NCI-H2081 (cell line): ENCODE measurements around the gene MSANTD7.
"Not testable (repeated sequence)": the region's sequence is repeated elsewhere in the genome, so short reads cannot be mapped to it uniquely, and the experiment has no call there.

Experiments
- DNase-seq, 2 experiments: peaks; one replicate each; lab custom pipeline; 2025; lab: John Stamatoyannopoulos, UW

MSANTD7 gene, protein sequence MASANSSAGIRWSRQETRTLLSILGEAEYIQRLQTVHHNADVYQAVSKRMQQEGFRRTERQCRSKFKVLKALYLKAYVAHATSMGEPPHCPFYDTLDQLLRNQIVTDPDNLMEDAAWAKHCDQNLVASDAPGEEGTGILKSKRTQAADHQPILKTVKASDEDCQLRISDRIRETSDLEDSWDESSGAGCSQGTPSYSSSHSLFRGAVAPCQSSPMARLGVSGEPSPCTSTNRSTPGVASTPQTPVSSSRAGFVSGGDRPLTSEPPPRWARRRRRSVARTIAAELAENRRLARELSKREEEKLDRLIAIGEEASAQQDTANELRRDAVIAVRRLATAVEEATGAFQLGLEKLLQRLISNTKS

DNA sequence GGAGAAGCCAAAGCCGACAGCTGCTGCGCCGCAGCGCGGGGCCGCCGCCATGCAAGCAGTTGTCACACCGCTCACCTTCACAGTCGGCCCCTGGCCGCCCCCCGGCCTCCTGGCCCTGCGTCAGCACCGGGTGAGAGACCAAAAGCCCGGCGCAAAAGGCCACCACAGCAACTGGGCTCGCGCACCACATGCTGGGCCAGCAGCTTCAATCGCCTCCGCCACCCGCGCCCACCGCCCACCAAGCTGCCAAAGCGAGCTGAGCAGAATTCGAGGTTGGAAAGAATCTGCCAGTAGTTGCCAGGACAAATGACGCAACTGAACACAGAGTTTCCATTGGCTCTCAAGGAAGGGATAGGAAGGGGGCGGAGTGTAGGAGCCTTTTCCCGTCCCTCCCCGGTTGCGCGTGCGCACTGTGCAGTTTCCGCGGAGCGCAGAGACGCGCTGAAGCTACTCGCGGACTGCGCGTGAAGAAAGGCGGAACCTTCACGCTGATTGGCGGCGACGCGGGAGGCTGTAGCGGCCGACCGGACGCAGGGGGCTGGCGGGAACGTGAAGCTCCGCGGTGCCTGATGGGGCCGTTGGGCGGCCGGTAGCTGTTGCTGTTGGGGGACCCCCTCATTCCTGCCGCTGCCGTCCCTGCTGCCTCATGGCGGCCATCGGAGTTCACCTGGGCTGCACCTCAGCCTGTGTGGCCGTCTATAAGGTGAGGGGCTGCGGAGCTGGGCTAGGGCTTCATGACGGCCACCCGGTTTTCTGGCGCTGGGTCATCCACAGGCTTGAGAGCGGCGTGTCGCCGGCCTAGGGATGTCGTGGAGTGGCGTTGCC lies at the start of gene MSANTD7, which contains the start of the genes CDNF and HSPA14:
Gene MSANTD7, plus strand, starts transcription at position 550 of the 825 bp plus-strand sequence. CDS start 3,979 bp downstream, outside the sequence.
Gene CDNF, minus strand, starts transcription at position 281 of the 825 bp plus-strand sequence. Its CDS starts 91 bp downstream, at position 190.
Gene HSPA14, plus strand, starts transcription at position 550 of the 825 bp plus-strand sequence. Its CDS starts 97 bp downstream, at position 647.
- DNase-seq, result peak; percentile 96 to 97

DNA sequence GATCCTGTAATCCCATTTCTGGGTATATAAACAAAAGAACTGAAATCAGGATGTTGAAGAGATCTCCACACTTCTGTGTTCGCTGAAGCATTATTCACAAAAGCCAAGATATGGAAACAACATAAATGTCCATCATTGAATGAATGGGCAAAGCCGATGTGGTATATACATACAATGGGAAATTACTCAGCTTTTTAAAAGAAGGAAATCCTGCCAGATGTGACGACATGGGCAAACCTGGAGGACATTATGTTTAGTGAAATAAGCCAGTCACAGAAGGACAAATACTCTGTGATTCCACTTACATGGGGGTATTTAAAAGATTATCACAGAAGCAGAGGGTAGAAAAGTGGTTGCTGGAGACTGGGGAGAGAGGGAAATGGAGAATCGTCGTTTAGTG lies 39.5 kb upstream of the MSANTD7 start:
- no peak for DNase-seq

DNA sequence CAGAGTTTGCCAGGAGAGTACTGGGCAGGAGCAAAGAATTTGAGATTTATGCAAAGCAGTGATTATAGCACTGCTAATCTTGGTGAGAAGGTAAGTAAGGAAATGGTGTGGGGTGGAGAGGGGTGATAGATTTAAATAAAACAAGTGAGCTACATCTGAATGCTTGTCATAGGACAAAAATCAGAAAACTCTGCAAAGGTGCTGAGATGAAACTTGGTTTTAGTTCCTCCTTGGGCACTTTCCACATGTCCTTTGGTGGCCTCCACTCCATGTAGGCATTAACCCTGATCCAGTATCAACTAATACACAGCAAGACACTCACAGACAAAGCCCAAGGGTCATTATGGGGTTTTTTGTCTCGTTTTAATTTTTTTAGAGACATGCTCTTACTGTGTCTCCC lies 37.7 kb upstream of the MSANTD7 start:
- DNase-seq, result no peak

DNA sequence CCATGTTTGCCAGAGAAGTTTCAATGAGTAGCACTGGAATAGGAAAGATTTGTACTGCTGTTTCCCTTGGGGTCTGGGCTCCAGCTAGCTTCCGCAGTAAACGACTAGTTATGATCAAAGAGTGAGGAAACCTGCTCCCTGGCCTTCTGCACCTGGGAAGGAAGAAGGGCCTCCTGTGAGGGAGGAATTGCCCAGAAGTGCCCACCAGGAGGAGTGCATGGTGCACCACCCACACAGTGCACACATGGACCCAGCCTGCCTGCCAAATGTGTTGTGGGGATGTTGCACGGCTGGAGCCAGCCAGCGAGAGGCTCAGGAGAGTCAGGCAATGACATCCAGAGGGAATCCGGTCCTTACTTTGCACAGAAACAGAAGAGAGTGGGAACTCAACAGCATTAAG lies 36.4 kb upstream of the MSANTD7 start:
- DNase-seq, result no peak

DNA sequence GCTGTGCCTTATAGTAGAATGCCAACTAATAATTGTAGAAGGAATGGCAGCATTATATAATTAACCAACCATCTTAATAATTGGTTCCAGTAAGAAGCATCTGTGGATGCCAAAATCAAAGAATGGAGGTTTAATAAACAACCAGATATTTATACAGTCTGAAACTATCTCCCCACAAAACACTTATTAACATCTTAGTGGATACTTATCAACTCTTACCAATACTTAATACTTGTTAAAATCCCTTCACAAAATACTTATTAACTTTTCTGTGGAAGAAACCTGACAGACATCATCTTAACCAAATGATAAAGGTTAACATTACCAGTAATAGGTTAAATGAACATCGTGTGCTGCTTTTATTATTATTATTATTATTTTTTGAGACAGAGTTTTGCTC lies 34.3 kb upstream of the MSANTD7 start:
- DNase-seq, result no peak

DNA sequence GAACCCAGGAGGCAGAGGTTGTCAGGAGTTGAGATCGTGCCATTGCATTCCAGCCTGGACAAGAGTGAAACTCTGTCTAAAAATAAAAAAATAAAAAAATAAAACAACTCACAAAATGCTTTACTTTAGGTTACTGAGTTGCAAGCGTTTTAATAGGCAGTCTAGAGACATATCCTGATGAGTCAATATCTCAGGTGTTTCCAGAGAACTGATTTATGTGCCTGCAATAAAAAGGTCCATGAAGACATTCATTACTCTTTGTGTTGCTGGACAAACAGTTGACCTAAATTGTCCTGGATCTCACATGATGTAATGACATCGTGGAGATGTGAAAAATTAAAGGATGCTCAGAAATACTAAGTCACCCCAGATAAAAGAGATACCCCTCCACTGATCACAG lies 31.8 kb upstream of the MSANTD7 start:
- DNase-seq, result no peak

DNA sequence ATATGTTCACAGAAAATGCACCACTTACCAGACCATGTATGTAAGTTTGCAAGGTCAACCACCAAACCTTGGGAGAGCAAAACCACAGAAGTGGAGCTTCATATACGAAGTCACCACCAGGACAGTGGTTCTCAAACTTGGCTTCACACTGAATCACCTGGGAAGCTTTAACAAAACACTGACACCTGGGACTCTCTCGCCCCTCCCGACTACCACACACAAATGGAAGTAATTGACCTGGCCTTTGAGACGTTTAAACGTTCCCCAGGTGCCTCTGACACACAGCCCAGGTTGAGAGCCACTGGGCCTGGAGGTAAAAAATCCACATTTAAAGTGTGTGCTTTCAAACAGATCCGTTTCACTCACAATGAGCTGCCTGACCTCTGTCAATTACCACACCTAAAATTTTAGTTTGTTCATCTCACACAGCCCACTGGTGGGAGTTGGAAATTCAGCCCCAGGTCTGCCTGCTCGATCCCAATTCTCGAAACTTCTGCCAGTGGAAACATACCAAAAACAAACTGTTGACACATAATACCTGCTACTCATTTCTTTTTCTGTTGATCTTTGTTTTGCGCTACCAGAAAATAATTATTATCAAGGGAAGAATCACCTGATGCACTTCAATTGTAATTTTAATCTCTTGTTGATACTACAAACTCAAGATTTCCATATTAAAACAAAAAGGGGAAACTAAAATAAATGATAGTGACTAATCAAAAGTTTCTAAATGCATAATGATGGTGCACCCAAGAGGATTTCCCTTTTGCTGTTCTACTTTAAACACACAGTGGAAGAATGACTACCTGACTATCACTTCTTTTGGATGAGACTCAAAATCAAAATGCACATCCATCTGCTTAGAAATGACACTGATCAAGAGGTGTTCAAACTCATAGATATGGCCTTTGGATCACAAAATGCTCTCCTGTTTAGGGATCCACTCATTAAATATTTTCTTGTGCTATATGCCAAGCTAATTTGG lies 26.8 kb upstream of the MSANTD7 start:
- no peak for DNase-seq

DNA sequence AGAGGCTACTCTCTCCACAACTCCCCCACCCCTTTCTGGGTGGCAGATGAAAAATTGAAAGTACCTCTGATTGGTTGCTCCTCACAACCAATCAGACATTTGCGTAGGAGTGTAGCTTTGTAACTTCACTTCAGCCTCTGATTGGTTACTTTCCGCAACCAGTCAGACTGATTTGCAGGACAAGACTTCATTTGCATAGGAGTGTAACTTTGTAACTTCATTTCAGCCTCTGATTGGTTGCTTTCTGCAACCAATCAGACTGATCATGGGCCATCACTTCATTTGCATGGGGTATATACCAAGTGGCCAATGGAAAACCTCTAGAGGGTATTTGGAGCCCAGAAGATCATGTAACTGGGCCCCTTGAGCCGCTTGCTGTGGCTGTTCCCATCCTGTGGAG lies 25.8 kb upstream of the MSANTD7 start:
- no peak for DNase-seq

DNA sequence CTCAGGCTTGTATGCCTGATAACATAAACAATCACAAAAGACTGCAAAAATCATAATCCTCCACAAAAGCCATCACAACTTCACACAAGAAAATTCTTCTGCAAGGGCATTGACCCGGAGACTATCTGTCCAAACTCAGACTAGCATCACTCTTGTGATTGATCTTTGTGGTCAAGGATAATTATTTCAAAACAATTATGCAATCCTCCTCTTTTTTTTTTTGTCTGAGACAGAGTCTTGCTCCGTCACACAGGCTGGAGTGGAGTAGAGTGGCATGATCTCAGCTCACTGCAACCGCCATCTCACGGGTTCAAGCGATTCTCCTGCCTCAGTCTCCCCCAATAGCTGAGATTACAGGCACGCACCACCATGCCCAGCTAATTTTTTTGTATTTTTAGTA lies 22.4 kb upstream of the MSANTD7 start:
- DNase-seq, result no peak

DNA sequence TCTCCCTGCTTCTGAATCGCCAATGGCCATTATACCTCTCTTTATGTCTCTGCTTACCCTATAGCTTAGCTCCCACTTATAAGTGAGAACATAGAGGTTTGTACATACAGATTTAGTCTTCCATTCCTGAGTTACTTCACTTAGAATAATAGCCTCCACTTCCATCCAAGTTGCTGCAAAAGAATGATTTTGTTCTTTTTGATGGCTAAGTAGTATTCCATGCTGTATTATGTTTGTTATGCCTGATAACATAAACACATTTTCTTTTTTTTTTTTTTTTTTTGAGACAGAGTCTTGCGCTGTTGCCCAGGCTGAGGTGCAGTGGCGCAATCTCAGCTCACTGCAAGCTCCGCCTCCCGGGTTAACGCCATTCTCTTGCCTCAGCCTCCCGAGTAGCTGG lies 21.4 kb upstream of the MSANTD7 start:
- DNase-seq, result not testable (repeated sequence)

DNA sequence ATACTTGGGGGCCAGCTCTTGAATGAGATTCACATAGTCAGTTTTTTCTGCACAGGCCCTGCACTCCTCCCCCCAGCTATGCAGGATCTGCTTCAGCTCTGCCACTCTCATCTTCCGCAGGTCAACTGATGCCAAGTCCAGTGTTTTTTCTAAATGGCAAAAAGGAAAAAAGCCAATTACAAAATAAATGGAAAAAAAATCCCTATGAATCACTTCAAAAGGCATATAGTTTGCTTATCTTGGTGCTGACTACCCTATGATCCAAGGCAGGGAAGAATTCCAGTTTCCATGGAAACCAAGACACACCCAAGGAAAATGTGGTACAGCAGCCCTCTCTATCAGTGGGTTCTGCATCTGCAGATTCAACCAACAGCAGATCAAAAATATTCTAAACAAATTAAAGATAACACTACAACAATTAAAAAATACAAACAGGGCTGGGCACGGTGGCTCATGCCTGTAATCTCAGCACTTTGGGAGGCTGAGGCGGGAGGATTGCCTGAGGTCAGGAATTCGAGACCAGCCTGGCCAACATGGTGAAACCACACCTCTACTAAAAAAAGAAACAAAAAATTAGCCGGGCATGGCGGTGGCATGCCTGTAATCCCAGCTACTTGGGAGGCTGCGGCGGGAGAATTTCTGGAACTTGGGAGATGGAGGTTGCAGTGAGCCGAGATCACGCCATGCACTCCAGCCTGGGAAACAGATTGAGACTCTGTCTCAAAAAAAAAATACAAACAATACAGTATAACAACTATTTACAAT lies 17.9 kb upstream of the MSANTD7 start:
- DNase-seq, result no peak

DNA sequence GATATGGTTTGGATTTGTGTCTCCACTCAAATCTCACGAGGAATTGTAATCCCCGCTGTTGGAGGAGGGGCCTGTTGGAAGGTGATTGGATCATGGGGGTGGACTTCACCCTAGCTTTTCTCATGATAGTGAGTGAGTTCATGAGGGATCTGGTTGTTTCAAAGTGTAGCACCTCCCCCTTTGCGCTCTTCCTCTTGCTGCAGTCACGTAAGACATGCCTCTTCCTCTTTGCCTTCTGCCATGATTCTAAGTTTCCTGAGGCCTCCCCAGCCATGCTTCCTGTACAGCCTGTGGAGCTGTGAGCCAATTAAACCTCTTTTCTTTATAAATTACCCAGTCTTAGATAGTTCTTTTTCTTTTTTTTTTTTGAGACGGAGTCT lies 17.3 kb upstream of the MSANTD7 start:
- no peak for DNase-seq

DNA sequence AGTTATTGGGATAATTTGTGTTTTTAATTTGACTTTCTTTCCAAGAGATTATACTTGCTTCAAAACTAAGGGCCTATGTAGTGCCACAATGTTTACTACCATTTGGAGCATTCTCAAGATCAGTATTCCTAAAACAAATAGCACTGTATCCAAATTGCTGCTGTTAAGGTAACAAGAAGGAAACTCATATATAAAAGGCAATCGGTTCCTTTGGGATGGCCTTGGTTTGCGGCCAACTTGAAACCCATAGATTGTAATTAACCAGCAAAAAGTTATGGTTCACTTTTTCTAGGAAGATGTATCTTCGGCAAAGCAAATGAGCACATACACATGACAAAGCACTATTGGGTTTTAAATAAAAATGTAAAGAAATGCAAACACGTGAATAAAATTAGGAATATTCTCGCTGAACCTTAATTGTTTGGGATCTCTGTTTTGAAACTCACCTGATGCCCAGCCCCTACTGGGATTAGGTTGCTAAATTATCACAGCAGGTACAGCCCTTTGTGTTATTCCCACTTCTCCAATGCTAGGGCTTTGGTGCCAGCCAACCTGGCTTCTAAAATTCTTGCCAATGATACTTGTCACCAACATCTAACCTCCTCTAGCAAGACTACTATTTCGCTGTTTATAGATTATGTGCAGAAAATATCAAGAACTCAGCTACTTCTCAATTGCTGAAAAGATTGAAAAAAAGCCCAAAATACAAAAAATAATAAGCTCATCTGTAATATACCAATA lies 16.3 kb upstream of the MSANTD7 start:
- peak; percentile 7 to 44 for DNase-seq

DNA sequence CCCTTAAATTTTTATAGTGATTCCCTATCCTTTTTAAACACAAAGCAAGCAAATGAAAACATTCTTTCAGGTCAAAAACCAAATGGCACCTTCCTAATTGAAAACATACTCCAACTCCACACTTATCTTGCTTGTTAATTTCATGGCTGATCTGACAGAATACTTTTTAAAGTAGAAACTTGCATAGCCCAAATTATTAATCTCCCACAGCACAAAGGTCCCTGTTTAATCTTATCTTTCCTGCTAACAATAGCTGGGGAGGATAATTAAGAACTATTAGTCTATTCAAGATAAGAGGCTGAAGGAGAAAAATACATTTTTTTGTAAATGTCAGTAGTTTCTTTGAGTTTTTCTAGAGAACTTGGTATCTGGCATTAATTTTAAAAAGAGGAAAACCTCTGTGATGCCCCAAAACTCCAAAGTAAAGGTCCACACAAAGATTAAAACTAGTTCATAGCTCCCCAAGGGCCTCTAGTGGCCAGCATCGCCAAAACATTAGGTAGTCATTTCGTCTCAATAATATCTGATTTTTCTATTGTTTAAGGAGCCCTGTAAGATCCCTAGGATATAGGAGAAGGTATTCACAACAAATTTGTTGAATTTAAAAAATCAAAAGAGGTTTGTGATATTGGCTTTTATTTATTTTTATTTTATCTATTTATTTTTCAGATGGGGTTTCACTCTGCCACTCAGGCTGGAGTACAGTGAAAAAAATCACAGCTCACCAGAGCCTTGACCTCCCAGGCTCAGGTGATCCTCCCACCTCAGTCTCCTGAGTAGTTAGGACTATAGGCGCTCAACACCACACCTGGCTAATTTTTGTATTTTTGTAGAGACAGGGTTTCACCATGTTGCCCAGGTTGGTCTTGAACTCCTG lies 15.0 kb upstream of the MSANTD7 start:
- peak; percentile 5 to 32 for DNase-seq

DNA sequence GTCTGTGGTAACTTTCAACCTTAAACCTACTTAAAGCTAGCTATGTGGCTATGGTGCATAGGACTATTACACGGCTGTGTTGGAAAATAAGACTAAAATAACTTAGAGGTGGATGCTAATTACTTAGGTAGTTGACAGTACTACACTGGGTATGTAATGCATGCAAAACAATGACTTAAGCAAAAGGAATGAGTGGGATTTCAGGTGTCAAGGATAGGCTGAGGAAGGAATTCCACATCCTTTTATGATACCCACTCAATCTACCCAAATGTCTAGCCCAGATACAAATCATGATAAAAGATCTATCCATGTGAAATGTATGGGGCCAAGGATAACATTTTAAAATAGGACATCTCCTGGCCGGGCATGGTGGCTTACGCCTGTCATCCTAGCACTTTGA lies 14.1 kb upstream of the MSANTD7 start:
- DNase-seq, result no peak

DNA sequence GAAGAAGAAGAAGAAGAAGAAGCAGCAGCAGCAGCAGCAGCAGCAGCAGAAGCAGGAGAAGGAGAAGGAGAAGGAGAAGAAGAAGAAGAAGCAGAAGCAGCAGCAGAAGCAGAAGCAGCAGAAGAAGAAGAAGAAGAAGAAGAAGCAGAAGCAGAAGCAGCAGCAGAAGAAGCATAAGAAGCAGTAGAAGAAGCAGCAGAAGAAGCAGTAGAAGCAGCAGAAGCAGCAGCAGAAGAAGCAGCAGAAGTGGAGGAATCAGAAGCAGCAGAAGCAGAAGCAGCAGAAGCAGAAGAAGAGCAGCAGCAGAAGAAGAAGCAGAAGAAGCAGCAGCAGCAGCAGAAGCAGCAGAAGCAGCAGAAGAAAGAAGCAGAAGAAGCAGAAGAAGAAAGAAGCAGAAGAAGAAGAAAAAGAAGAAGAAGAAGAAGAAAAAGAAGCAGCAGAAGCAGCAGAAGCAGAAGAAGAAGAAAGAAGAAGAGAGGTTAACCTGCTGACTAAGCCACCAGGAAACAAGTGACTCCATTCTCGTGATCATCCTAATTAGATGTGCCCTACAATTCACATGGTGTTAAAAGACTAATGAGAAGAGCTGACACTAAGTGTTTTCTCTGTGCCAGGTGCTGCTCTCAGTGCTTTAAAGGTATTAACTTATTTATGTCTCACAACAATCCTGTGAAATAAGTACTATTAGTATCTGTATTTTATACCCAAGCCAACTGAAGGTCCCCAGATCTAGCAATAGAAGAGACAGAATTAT lies 11.9 kb upstream of the MSANTD7 start:
- DNase-seq, result no peak

DNA sequence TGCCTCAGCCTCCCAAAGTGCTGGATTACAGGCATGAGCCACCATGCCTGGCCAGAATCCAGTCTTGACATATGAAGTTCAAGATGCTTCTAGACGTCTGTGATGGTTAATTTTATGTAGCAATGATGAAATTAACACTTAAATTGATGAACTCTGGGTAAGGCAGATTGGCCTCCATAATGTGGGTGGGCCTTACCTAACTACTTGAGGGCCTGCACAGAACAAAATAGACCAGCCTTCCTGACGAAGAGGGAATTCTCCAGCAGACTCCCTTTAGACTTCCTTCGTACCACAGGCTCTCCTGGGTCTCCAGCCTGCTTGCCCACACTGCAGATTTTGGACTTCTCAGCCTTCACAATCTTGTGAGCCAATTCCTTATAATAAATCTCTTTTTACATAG lies 5.0 kb upstream of the MSANTD7 start:
- no peak for DNase-seq

DNA sequence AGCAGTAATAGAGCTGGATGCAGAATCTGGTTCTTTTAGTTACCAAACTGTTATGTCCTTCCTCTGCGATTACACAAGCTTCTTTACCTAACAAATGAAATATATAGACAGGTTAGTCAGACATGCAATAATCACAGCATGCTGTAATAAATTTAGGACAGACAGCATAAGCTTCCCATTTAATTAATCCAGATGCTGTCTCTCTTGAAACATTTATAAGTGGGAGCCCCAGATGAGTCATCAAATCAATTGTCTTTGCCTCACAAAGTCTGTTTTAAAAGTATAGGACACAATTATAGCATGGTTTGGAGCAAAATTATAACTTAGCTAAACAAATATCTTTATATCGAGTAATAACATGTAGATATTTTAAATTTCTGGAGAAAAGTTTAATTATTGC lies 1.9 kb upstream of the MSANTD7 start:
- no peak for DNase-seq
